Keratinocyte (primary cell): Measurements from ENCODE around the gene LIPJ. TPM values are rescaled to one million over a fixed set of nuclear protein-coding genes. Genes with fewer than 3 reads are reported as not detected.

Source experiments
- DNase-seq: peaks from one replicate; pipeline ENCODE4 v3.0.0-alpha.2; 2011; ENCODE audit warnings: low read depth, missing footprints, low spot score
- FAIRE-seq: peaks from 2 replicates; lab custom pipeline; 2011; peaks lifted over from hg19 to GRCh38; lab: Jason Lieb, UNC
- H2AFZ ChIP-seq: 2 replicates; pipeline ENCODE4 v1.6.0; 2012; ENCODE audit warnings: low read length, control low read depth, inconsistent platforms; ENCODE audit not compliant: control insufficient read depth
- H3K27ac ChIP-seq: 2 replicates; pipeline ENCODE4 v1.5.1; 2011; ENCODE audit warnings: low read length; ENCODE audit not compliant: control insufficient read depth, insufficient read depth
- H3K27me3 ChIP-seq: 3 replicates; pipeline ENCODE4 v1.6.0; 2011; ENCODE audit warnings: low read length; ENCODE audit not compliant: control insufficient read depth, insufficient read depth; ENCODE audit errors: extremely low read depth
- H3K36me3 ChIP-seq, 2 experiments: 2 replicates in 1 of 2; 3 replicates in 1 of 2; pipeline ENCODE4 v1.5.1; 2011; ENCODE audit warnings: low read length in 2 of 2, mild to moderate bottlenecking in 1 of 2; ENCODE audit not compliant: control insufficient read depth in 2 of 2, insufficient read depth in 2 of 2; ENCODE audit errors: extremely low read depth in 1 of 2
- H3K4me1 ChIP-seq: 3 replicates; pipeline ENCODE4 v1.5.1; 2011; ENCODE audit warnings: low read length; ENCODE audit not compliant: control insufficient read depth, insufficient read depth; ENCODE audit errors: extremely low read depth
- H3K4me2 ChIP-seq: 3 replicates; pipeline ENCODE4 v1.6.0; 2011; ENCODE audit warnings: low read depth, low read length; ENCODE audit not compliant: control insufficient read depth, insufficient read depth; ENCODE audit errors: extremely low read depth
- H3K4me3 ChIP-seq, 3 experiments: fragments of 200-600 bp in 1 of 3; sonication (generic) in 1 of 3; 2 replicates in 2 of 3; 3 replicates in 1 of 3; pipeline ENCODE4 v1.5.1; 2011 to 2016; ENCODE audit warnings: low read length in 3 of 3, mild to moderate bottlenecking in 3 of 3, control low read depth in 2 of 3, inconsistent platforms in 1 of 3, low read depth in 1 of 3, mixed read lengths in 1 of 3, mixed run types in 1 of 3, moderate library complexity in 1 of 3; ENCODE audit not compliant: control insufficient read depth in 2 of 3, insufficient read depth in 2 of 3; ENCODE audit errors: extremely low read depth in 1 of 3
- H3K79me2 ChIP-seq: 2 replicates; pipeline ENCODE4 v1.6.0; 2012; ENCODE audit warnings: low read length; ENCODE audit not compliant: control insufficient read depth, insufficient read depth
- H3K9ac ChIP-seq: 3 replicates; pipeline ENCODE4 v1.6.0; 2011; ENCODE audit warnings: low read length; ENCODE audit not compliant: control insufficient read depth, insufficient read depth; ENCODE audit errors: extremely low read depth
- H3K9me1 ChIP-seq: 3 replicates; pipeline ENCODE4 v1.6.0; 2011; ENCODE audit warnings: low read length; ENCODE audit not compliant: control insufficient read depth, insufficient read depth; ENCODE audit errors: extremely low read depth
- H3K9me3 ChIP-seq: 2 replicates; pipeline ENCODE4 v1.5.1; 2012; ENCODE audit warnings: low read depth, low read length; ENCODE audit not compliant: control insufficient read depth
- H4K20me1 ChIP-seq: 3 replicates; pipeline ENCODE4 v1.6.0; 2011; ENCODE audit warnings: low read length; ENCODE audit not compliant: control insufficient read depth, insufficient read depth; ENCODE audit errors: extremely low read depth
- CTCF ChIP-seq, 3 experiments: IDR thresholded peaks in 1 of 3; conservative IDR thresholded peaks in 1 of 3; optimal IDR thresholded peaks in 1 of 3; 2 replicates in 2 of 3; 3 replicates in 1 of 3; pipeline versions ENCODE3 to v1.5.1; 2011; ENCODE audit warnings: low read length in 3 of 3, mild to moderate bottlenecking in 3 of 3, moderate library complexity in 2 of 3, control low read depth in 1 of 3, inconsistent platforms in 1 of 3; ENCODE audit not compliant: insufficient read depth in 2 of 3; ENCODE audit errors: extremely low read depth in 1 of 3
- EZH2 ChIP-seq: IDR thresholded peaks from one replicate; pipeline ENCODE4 v1.6.1; 2012; ENCODE audit warnings: inconsistent platforms, mild to moderate bottlenecking, low read length, moderate library complexity
- dilution Hi-C: fragments of 300-500 bp; cut with MboI; formaldehyde crosslinking; loops from one replicate; pipeline ENCODE4 v1.7.0; 2020; ENCODE audit warnings: low sequenced_read_pairs; ENCODE audit not compliant: extremely low pct_ligation_motif_present
- polyA plus RNA-seq, 5 experiments: library from polyadenylated mRNA; depleted of rRNA in 3 of 5; stranded (reverse) in 3 of 5; stranded (forward) in 1 of 5; unstranded in 1 of 5; fragments of >200 nt; gene quantifications; 1 replicate in 1 of 5; 2 replicates in 3 of 5; 3 replicates in 1 of 5; pipeline versions ENCODE4 v1.2.1 to v1.2.3, GENCODE V29; 2011 to 2012; ENCODE audit warnings: missing spikeins in 2 of 5, low read depth in 1 of 5, low replicate concordance in 1 of 5

LIPJ gene
- polyA plus RNA-seq, 1 donor (not counting 4 experiments of a cell fraction or from before 2014, with no cell fraction given), result 0.03 TPM

- Histone ChIP-seq H3K4me2 (no peak overlapping the region), H4K20me1 (no peaks in the 10 kb centered on the region), H3K27me3 (no peaks in the 10 kb centered on the region), H3K9me3 (no peaks in the 10 kb centered on the region), H3K36me3 (no peaks in the 10 kb centered on the region), H2AFZ (no peak overlapping the region), H3K9me1 (no peaks in the 10 kb centered on the region), H3K4me3 (no peak overlapping the region), H3K4me1 (peaks cover 11% of the 10 kb centered on the region), H3K9ac (no peak overlapping the region), H3K27ac (no peak overlapping the region), H3K79me2 (no peaks in the 10 kb centered on the region)
- FAIRE-seq, result no peak
- TF ChIP-seq CTCF (optimal IDR thresholded peaks at IDR 0.05 in 1 of 3, IDR thresholded peaks at IDR 0.05 in 1 of 3, conservative IDR thresholded peaks at IDR 0.05 in 1 of 3; ENCODE audit: extremely low read depth in 1 of 3, insufficient read depth in 2 of 3, low read length in 3 of 3) (no peak), EZH2 (no peak)
- dilution Hi-C loops, result no loop called here
- DNase-seq, result no peak
Measured at GRCh38 chr10:88544140-88544870, 42.3 kb upstream of the LIPJ start.

GRCh38 chr10:88545359-88545758 is 41.2 kb upstream of the LIPJ start:
- no peaks in the 10 kb centered on the region for H3K9me1 ChIP-seq
- no peak overlapping the region for H3K9ac ChIP-seq
- no peak overlapping the region for H3K4me3 ChIP-seq
- no peak overlapping the region for H2AFZ ChIP-seq
- H4K20me1 ChIP-seq, result no peaks in the 10 kb centered on the region
- no peak for TF ChIP-seq EZH2
- no peak for TF ChIP-seq CTCF (optimal IDR thresholded peaks at IDR 0.05 in 1 of 3, IDR thresholded peaks at IDR 0.05 in 1 of 3, conservative IDR thresholded peaks at IDR 0.05 in 1 of 3; ENCODE audit: extremely low read depth in 1 of 3, insufficient read depth in 2 of 3, low read length in 3 of 3)
- H3K27ac ChIP-seq, result no peak overlapping the region
- H3K27me3 ChIP-seq, result no peaks in the 10 kb centered on the region
- no peak overlapping the region for H3K4me2 ChIP-seq
- H3K9me3 ChIP-seq, result no peaks in the 10 kb centered on the region
- H3K36me3 ChIP-seq, result no peaks in the 10 kb centered on the region
- dilution Hi-C loops, result no loop called here
- FAIRE-seq (no peak), DNase-seq (no peak)
- H3K79me2 ChIP-seq, result no peaks in the 10 kb centered on the region
- H3K4me1 ChIP-seq, result peaks cover 11% of the 10 kb centered on the region
